Measurements from ENCODE around the gene POR. TPM values are rescaled to one million over a fixed set of nuclear protein-coding genes. Genes with fewer than 3 reads are reported as not detected.

POR gene
- total and polyA plus RNA-seq, 12 donors = 268 to 1,301 (median 597) TPM

DNA sequence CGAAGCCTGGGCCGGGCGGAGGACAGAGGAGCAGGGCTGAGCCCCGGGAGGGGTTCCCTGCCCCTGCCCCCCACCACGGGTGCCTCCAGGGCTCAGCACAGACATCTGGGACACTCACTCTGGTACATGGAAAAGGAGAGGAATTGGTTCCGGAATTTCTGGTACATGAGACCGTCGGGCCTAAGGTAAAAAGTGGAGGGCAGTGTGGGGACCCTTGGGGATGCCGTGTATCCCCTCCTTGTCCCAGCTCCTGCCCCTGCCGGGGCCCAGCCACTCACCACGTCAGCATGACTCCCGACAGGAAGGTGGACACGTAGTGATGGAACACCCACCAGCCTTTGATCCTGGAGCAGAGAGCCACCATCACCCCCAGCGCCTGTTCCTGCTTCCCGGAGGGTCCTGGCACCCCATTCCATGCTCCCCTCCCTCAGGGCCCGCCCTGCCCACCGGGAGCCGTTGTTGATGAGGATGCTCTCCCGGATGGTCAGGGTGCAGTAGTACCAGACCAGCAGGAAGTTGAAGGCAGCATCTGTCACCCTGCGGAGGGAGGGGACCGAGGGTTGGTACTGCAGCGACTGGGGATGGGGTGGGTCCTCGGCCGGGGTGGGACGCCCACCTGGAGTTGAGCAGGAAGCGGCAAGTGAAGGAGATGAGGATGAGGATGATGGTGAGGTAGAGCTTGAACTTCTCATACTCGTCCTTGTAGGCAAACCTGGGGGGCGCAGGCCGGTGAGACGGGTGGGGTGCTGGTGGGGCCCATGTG is 73.0 kb downstream of the POR start:
- TF ChIP-seq CTCF (IDR thresholded peaks at IDR 0.05) = no peak
- TF ChIP-seq POLR2A (IDR thresholded peaks at IDR 0.05) = peak in 1 of 2 donors; percentile 16
- peak in 3 of 7 donors; percentile 23 to 55 (median 41) for DNase-seq
- Histone ChIP-seq H3K9me3 (replicated peaks in 1 of 3) (no peaks in the 10 kb centered on the region), H3K4me3 (no peak overlapping the region), H3K27ac (peak overlapping the region in 4 of 5 donors; percentile 21 to 97 (median 63)), H3K4me1 (replicated peaks in 1 of 2) (peaks cover 36 to 57% of the 10 kb centered on the region in 2 donors), H3K27me3 (no peaks in the 10 kb centered on the region), H3K36me3 (replicated peaks in 1 of 2) (peaks cover 0 to 53% of the 10 kb centered on the region in 2 donors)
- intact Hi-C loops (cut with DNase I) = loop anchor here in 1 of 2 donors (5.0 kb wide), 1 partner anchor 71 kb away; the partner anchor contains the start of gene POR
- WGBS, 4 donors = 76 to 84% (median 79%) methylated on average over 24 to 30 of the region's 30 CpGs

DNA sequence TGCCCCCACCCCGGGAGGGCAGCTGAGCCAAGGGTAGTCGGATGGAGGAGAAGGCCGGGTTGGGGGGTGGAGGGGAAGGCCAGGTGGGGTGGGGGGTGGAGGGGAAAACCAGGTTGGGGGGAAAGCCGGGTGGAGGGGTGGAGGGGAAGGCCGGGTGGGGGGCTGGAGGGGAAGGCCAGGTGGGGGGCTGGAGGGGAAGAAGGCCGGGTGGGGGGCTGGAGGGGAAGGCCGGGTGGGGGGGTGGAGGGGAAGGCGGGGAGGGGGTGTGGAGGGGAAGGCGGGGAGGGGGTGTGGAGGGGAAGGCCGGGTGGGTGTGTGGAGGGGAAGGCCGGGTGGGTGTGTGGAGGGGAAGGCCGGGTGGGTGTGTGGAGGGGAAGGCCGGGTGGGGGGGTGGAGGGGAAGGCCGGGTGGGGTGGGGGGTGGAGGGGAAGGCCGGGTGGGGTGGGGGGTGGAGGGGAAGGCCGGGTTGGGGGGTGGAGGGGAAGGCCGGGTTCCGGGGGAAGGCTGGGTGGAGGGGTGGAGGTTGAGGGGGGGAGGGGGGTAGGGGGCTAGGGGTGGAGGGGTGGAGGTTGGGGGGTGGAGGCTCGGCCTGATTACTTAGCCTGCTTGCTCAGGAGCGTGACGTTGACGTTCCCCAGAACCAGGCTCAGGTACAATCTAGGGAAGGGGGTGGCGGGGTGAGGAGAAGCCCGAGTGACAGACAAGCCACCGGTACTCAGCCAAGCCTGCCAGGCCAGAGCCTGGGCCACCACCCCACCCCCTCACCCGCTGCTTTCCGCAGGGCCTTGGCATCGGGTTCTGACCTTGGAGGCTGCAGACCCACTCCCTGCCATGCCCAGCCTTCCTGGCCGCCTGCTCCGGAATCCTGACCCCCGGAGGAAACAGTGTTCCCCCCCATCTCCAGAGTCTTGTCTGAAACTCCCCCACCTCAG is 73.9 kb downstream of the POR start:
- peaks cover 43 to 61% of the 10 kb centered on the region in 2 donors for H3K4me1 ChIP-seq (replicated peaks in 1 of 2)
- intact Hi-C loops (cut with DNase I) = loop anchor here in 1 of 2 donors (5.0 kb wide), 1 partner anchor 72 kb away; the partner anchor contains the start of gene POR
- H3K27me3 ChIP-seq = no peaks in the 10 kb centered on the region
- H3K27ac ChIP-seq = peak overlapping the region; percentile 50 to 98 (median 95)
- H3K36me3 ChIP-seq (replicated peaks in 1 of 2) = peaks cover 0 to 45% of the 10 kb centered on the region in 2 donors
- WGBS, 4 donors = 30 to 45% (median 39%) methylated on average over 2 to 21 of the region's 31 CpGs
- peak; percentile 70 to 88 (median 78) for DNase-seq
- peak overlapping the region in 1 of 4 donors; percentile 0 for H3K4me3 ChIP-seq
- H3K9me3 ChIP-seq (replicated peaks in 1 of 3) = no peaks in the 10 kb centered on the region
- TF ChIP-seq CTCF (IDR thresholded peaks at IDR 0.05) = no peak
- TF ChIP-seq POLR2A (IDR thresholded peaks at IDR 0.05) = no peak

DNA sequence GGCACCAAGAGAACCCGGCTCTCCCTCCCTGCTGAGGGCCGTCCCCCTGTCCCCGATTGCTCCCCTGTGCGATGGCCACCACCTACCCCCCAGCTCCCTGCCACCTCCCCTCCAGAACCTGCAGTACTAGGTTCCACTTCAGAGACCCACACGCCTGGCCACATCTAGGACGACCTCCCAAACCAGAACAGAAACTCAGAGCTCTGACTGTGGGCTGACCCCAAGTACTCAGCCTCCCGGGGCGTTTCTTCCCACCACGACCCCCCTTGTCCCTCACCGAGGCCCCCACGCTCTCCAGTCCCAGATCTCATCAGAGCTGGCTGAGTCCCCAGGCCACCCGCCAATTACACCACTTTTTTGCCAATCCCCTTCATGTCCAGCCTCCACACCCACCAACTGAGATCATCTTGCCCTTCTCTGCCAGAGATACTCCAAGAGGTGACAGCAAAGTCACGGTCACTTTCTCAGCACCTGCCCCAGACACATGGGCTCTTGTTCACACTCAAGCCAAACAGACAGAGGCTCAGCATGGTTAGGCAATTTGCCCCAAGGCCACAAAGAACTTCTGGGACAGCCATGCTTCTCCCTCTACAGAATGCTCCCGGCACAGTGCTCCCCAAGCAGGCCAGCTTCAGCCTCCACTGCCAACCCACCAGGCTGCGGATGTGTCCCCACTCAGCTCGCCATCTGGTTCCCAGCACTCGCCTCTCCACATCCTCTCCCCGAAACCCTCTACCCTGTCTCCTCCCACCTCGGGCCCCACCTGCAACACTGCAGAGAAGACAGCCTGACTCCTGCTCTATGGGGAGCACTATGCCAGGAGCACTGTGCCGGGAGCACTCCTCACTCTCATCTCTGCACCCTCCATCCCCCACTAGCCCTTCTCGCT is 74.8 kb downstream of the POR start:
- Histone ChIP-seq H3K36me3 (replicated peaks in 1 of 2) (peaks cover 0 to 36% of the 10 kb centered on the region in 2 donors), H3K4me1 (replicated peaks in 1 of 2) (peaks cover 43 to 60% of the 10 kb centered on the region in 2 donors), H3K27me3 (no peaks in the 10 kb centered on the region), H3K4me3 (peak overlapping the region in 1 of 4 donors; percentile 0), H3K9me3 (replicated peaks in 1 of 3) (no peaks in the 10 kb centered on the region), H3K27ac (peak overlapping the region; percentile 50 to 98 (median 95))
- peak; percentile 68 to 95 (median 92) for DNase-seq
- TF ChIP-seq CTCF (IDR thresholded peaks at IDR 0.05) = no peak
- TF ChIP-seq POLR2A (IDR thresholded peaks at IDR 0.05) = peak in 1 of 2 donors; percentile 67
- WGBS, 4 donors = 40 to 51% (median 48%) methylated on average over 18 to 21 of the region's 21 CpGs
- intact Hi-C loops (cut with DNase I) = loop anchor here (5.0 to 10.0 kb wide), 3 partner anchors 72 to 115 kb away; partner anchors contain the start of genes POR (in 2 of the 2) and RHBDD2 (in 1 of the 2)

All from adrenal gland (tissue), 12 donors.